Right lobe of liver (tissue), 4 donors: ENCODE results near the gene MYO16.

Source experiments
- CTCF ChIP-seq, 4 donors: fragments of 200-600 bp in 3 of 4; fragments of 450-650 bp in 1 of 4; IDR thresholded peaks; one replicate each; pipeline versions ENCODE4 v1.5.1 to v1.8.0; 2016 to 2022; ENCODE audit warnings: antibody characterized with exemption in 4 of 4, mild to moderate bottlenecking in 2 of 4
- POLR2A ChIP-seq: fragments of 450-650 bp; IDR thresholded peaks from one replicate; pipeline ENCODE4 v1.6.1; 2017; ENCODE audit warnings: antibody characterized with exemption, mild to moderate bottlenecking
- donor health status: DM: no; HTN: no; CAD: no.
- donor health status: DM: no; HTN: no; CAD: no.
- donor health status: DM: no; HTN: yes; CAD: no.

- TF ChIP-seq CTCF (IDR thresholded peaks at IDR 0.05) (no peak), POLR2A (no peak)
These were observed 496.8 kb downstream of the MYO16 start for GRCh38 chr13:109126178-109126577.
